Psoas muscle (tissue), 8 donors: ENCODE data around the gene COLEC12. TPM values are rescaled to one million over a fixed set of nuclear protein-coding genes. Genes with fewer than 3 reads are reported as not detected.

Experiments used
- ATAC-seq, 4 donors: fragments of 200-7000 bp; cut with Tn5 transposase; one replicate each; pipeline ENCODE4 v1.9.1; 2020; ENCODE audit warnings: moderate library complexity in 3 of 4, mild to moderate bottlenecking in 2 of 4
- DNase-seq, 2 donors: peaks; one replicate each; pipeline ENCODE4 v3.0.0-alpha.2; 2020
- H3K27ac ChIP-seq: fragments of 200-600 bp; one replicate; pipeline ENCODE4 v1.8.0; 2022
- H3K27me3 ChIP-seq, 3 donors: fragments of 200-600 bp in 1 of 3; one replicate each; pipeline versions ENCODE4 v1.6.1 to v1.8.0; 2013 to 2022; ENCODE audit warnings: low read length in 2 of 3, mild to moderate bottlenecking in 2 of 3, moderate library complexity in 1 of 3; ENCODE audit not compliant: insufficient read depth in 3 of 3
- H3K36me3 ChIP-seq, 2 donors: fragments of 200-600 bp in 1 of 2; one replicate each; pipeline versions ENCODE4 v1.6.1 to v1.8.0; 2013 to 2022; ENCODE audit warnings: low read depth in 1 of 2, mild to moderate bottlenecking in 1 of 2, moderate library complexity in 1 of 2; ENCODE audit not compliant: insufficient read depth in 1 of 2
- H3K4me1 ChIP-seq: fragments of 200-600 bp; one replicate; pipeline ENCODE4 v1.8.0; 2022
- H3K4me3 ChIP-seq: fragments of 200-600 bp; one replicate; pipeline ENCODE4 v1.8.0; 2022; ENCODE audit warnings: mild to moderate bottlenecking
- H3K9me3 ChIP-seq: fragments of 200-600 bp; one replicate; pipeline ENCODE4 v1.8.0; 2022
- CTCF ChIP-seq: fragments of 200-600 bp; IDR thresholded peaks from one replicate; pipeline ENCODE4 v1.8.0; 2022; ENCODE audit warnings: antibody characterized with exemption
- WGBS, 3 donors: extraction: QIAGEN DNeasy Blood & Tissue Kit; methylation state at CpG; one replicate each; pipeline versions ENCODE4 v1.1.6 to v1.1.7; 2013; 5-methylcytosine and 5-hydroxymethylcytosine counted together
- intact Hi-C, 2 donors: fragments of 100-400 bp; cut with DNase I; formaldehyde crosslinking; loops; one replicate each; pipeline versions ENCODE4 v1.11.0 to v1.14.2; 2022
- polyA plus RNA-seq, 3 donors: library from polyadenylated mRNA; stranded (reverse); fragments of 200-250 nt; gene quantifications; one replicate each; pipeline ENCODE4 v1.2.3, GENCODE V29; 2013
- total RNA-seq, 4 donors: library from RNA; stranded (reverse); fragmentation: NEBNext Ultra II Directional in 2 of 4; extraction: Animal tissue kit (Norgen Biotek cat#: 25700) in 2 of 4; gene quantifications; one replicate each; pipeline versions ENCODE4 v1.2.1 to v1.2.4, GENCODE V29; 2021 to 2023
- donor health status: healthy with polysubstance abuse.
- donor health status: DM: no; HTN: no; CAD: no; lungs with moderate emphysema.
- donor health status: Bipolar disorder and iron deficiency.
- donor health status: healthy.
- donor health status: DM: yes; HTN: yes; CAD: no.
- donor health status: DM: no; HTN: no; CAD: no.
- donor health status: DM: no; HTN: no; CAD: no.
- donor health status: DM: yes; HTN: yes; CAD: no.

The COLEC12 gene
- total and polyA plus RNA-seq, 7 donors, result 0.80 to 6.4 (median 3.4) TPM

DNA sequence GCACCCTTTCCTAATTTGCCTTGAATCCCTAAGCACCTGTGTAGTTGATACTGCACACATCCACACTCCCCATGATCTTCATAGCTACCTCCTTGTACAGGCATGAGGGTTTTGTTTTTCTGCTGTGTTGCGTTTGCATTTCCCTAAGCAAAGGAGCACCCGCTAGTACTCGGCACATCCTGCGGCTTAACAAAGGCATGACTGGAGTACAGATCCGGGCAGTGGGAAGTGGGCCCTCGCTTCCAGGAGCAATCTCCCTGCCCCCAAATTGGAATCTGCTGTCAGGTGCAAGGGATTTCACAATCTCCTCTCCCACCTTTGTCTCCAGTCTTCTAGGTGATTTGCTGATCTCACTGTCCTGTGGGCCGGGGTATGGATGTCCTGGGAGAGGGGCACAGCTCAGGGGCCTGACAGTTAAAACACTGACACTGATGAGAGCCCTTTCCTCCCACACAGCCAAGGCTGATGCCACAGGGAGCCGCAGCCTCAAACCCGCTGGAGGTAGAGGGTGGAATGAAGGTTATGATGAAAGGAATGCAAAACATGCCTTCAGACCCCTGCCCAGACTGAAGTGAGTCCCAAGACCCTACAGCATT is 133.9 kb downstream of the COLEC12 start:
- WGBS, 3 donors, result 84 to 87% (median 86%) methylated on average over 9 of the region's 9 CpGs
- H3K4me1 ChIP-seq, result no peaks in the 10 kb centered on the region
- DNase-seq (no peak), ATAC-seq (no peak)
- H3K4me3 ChIP-seq, result no peak overlapping the region
- H3K9me3 ChIP-seq, result no peaks in the 10 kb centered on the region
- H3K36me3 ChIP-seq, result no peaks in the 10 kb centered on the region
- intact Hi-C loops, result no loop called here
- TF ChIP-seq CTCF, result no peak
- peaks cover 0 to 5% (median 0%) of the 10 kb centered on the region in 3 donors for H3K27me3 ChIP-seq
- H3K27ac ChIP-seq, result no peak overlapping the region

DNA sequence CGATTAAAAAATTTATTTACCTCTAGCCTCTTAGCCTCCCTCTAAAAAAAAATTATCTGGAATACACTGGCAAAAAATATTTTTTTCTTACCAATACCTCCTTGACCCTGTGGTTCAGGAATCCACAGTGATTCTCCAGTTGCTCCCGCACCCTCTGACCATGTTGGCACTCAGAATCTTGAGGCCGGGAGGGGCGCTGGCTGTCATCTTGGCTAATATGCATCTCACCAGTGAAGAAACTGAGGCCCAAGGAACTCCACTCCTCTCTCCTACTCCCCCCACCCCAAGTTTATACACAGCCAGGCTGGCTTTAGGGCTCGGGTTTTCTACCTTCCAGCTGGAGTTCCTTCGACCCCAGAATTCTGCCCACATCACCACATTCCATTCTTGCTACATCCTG is 134.8 kb downstream of the COLEC12 start:
- no peaks in the 10 kb centered on the region for H3K36me3 ChIP-seq
- no peak for DNase-seq
- intact Hi-C loops, result no loop called here
- H3K9me3 ChIP-seq, result no peaks in the 10 kb centered on the region
- no peak overlapping the region for H3K27ac ChIP-seq
- peaks cover 0 to 5% (median 0%) of the 10 kb centered on the region in 3 donors for H3K27me3 ChIP-seq
- TF ChIP-seq CTCF, result no peak
- ATAC-seq, result no peak
- no peaks in the 10 kb centered on the region for H3K4me1 ChIP-seq
- WGBS, 3 donors, result 86 to 92% (median 92%) methylated on average over 6 of the region's 6 CpGs
- no peak overlapping the region for H3K4me3 ChIP-seq

- no peak for TF ChIP-seq CTCF
- Histone ChIP-seq H3K27ac (no peak overlapping the region), H3K9me3 (no peaks in the 10 kb centered on the region), H3K4me1 (no peaks in the 10 kb centered on the region), H3K36me3 (no peaks in the 10 kb centered on the region), H3K27me3 (peaks cover 0 to 5% (median 0%) of the 10 kb centered on the region in 3 donors), H3K4me3 (no peak overlapping the region)
- intact Hi-C loops, result no loop called here
- ATAC-seq, result no peak
- no peak for DNase-seq
- WGBS, 3 donors, result 40 to 56% (median 50%) methylated on average over 2 of the region's 2 CpGs
Observed at GRCh38 chr18:364256-364826, 136.2 kb downstream of the COLEC12 start.

- no peak overlapping the region for H3K27ac ChIP-seq
- no peaks in the 10 kb centered on the region for H3K9me3 ChIP-seq
- H3K4me3 ChIP-seq, result no peak overlapping the region
- TF ChIP-seq CTCF, result no peak
- DNase-seq (no peak), ATAC-seq (no peak)
- H3K36me3 ChIP-seq, result no peaks in the 10 kb centered on the region
- peaks cover 0 to 5% (median 0%) of the 10 kb centered on the region in 3 donors for H3K27me3 ChIP-seq
- WGBS, 3 donors, result 41 to 54% (median 45%) methylated on average over 11 of the region's 11 CpGs
- intact Hi-C loops, result no loop called here
- no peaks in the 10 kb centered on the region for H3K4me1 ChIP-seq
Observed at GRCh38 chr18:363301-364085, 137.0 kb downstream of the COLEC12 start.
